OCI-LY7 (cell line): ENCODE results near the gene SH3BGR.

Experiments used
- EZH2phosphoT487 ChIP-seq: fragments of 200-600 bp; sonication (generic); IDR thresholded peaks from 2 replicates; pipeline ENCODE4 v1.6.1; 2018; ENCODE audit warnings: low read depth, borderline replicate concordance, mild to moderate bottlenecking, mixed run types, antibody characterized with exemption, low read length, moderate library complexity, mixed read lengths
- TF ChIP-seq, protein P1 (sequence below): fragments of 200-600 bp; sonication (generic); conservative IDR thresholded peaks from 2 replicates; pipeline ENCODE4 v1.5.1; 2014; ENCODE audit warnings: mild to moderate bottlenecking, antibody characterized with exemption, low read length, moderate library complexity, mixed read lengths

DNA sequence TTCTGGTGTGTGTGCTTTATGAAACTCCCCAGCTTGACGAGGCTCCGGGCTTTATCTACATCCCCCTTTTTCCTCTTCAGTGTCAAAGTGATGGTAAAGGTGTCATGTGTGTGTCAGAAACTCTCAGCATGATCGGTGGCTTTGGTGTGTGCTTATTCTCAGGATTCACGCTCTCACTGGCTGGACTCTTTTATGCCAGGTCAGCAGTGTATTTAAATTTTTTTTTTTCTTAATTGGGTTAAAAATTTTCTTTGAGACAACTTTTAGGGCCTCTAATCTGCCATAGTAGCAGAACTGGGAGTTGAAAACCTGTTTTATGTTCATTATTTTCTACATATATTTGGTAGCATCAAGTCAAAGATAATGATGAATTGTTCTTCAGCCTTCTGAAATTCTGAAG, 21.0 kb downstream of the SH3BGR start:
- TF ChIP-seq, protein P1, sequence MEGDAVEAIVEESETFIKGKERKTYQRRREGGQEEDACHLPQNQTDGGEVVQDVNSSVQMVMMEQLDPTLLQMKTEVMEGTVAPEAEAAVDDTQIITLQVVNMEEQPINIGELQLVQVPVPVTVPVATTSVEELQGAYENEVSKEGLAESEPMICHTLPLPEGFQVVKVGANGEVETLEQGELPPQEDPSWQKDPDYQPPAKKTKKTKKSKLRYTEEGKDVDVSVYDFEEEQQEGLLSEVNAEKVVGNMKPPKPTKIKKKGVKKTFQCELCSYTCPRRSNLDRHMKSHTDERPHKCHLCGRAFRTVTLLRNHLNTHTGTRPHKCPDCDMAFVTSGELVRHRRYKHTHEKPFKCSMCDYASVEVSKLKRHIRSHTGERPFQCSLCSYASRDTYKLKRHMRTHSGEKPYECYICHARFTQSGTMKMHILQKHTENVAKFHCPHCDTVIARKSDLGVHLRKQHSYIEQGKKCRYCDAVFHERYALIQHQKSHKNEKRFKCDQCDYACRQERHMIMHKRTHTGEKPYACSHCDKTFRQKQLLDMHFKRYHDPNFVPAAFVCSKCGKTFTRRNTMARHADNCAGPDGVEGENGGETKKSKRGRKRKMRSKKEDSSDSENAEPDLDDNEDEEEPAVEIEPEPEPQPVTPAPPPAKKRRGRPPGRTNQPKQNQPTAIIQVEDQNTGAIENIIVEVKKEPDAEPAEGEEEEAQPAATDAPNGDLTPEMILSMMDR = no peak
- TF ChIP-seq EZH2phosphoT487 = no peak
